GM12878 (cell line): ENCODE data around the gene SERPINE2. TPM values are rescaled to one million over a fixed set of nuclear protein-coding genes. Genes with fewer than 3 reads are reported as not detected.

Source experiments
- ATAC-seq: fragments of 200-7000 bp; cut with Tn5 transposase; 3 replicates; pipeline ENCODE4 v1.9.1; 2020; ENCODE audit warnings: mild to moderate bottlenecking, moderate library complexity
- BruUV-seq: library from RNA; stranded (reverse); fragments of 400-500 nt; replicated peaks from 2 replicates; lab custom pipeline; 2021; lab: Mats Ljungman, UMichigan
- CTCF ChIA-PET: fragments of 300-600 bp; sonication (Branson Sonifier 250); formaldehyde crosslinking; extraction: SDS; loops from one replicate; lab custom pipeline; 2021; ENCODE audit warnings: inconsistent platforms; lab: Yijun Ruan, JAX
- POLR2A ChIA-PET: fragments of 350-600 bp; formaldehyde crosslinking; extraction: SDS; loops from one replicate; lab custom pipeline; 2021; ENCODE audit warnings: inconsistent platforms; lab: Charles Lee
- RAD21 ChIA-PET: fragments of 300-600 bp; sonication (Branson Sonifier 250); formaldehyde crosslinking; loops from one replicate; lab custom pipeline; 2023; ENCODE audit warnings: antibody characterized with exemption; ENCODE audit not compliant: unreplicated experiment; lab: Charles Lee
- SMC1A ChIA-PET: fragments of 300-600 bp; sonication (Branson Sonifier 250); formaldehyde crosslinking; loops from one replicate; lab custom pipeline; 2023; ENCODE audit not compliant: unreplicated experiment, uncharacterized antibody; lab: Charles Lee
- DNase-seq: peaks from one replicate; pipeline ENCODE4 v3.0.0-alpha.2; 2011; ENCODE audit warnings: low read depth, low spot score
- FAIRE-seq: peaks from 3 replicates; lab custom pipeline; 2011; peaks lifted over from hg19 to GRCh38; lab: Jason Lieb, UNC
- H2AFZ ChIP-seq: 2 replicates; pipeline ENCODE4 v1.6.0; 2011; ENCODE audit warnings: low read depth, low read length, control low read depth; ENCODE audit not compliant: control insufficient read depth
- H3K27ac ChIP-seq: 2 replicates; pipeline ENCODE4 v1.5.1; 2011; ENCODE audit warnings: control low read depth; ENCODE audit not compliant: control insufficient read depth, insufficient read depth
- H3K27me3 ChIP-seq, 2 experiments: replicated peaks in 1 of 2; 2 replicates each; pipeline versions ENCODE4 v1.6.0 to v1.6.1; 2011; ENCODE audit warnings: low read length in 1 of 2; ENCODE audit not compliant: control insufficient read depth in 2 of 2, insufficient read depth in 2 of 2
- H3K36me3 ChIP-seq, 2 experiments: 2 replicates each; pipeline ENCODE4 v1.5.1; 2011; ENCODE audit warnings: low read length in 1 of 2; ENCODE audit not compliant: control insufficient read depth in 2 of 2, insufficient read depth in 2 of 2
- H3K4me1 ChIP-seq: 2 replicates; pipeline ENCODE4 v1.6.1; 2011; ENCODE audit warnings: mild to moderate bottlenecking, low read length, moderate library complexity, mixed read lengths; ENCODE audit not compliant: control insufficient read depth, insufficient read depth
- H3K4me2 ChIP-seq: 2 replicates; pipeline ENCODE4 v1.6.0; 2011; ENCODE audit warnings: control low read depth; ENCODE audit not compliant: control insufficient read depth, insufficient read depth
- H3K4me3 ChIP-seq: fragments of 200-600 bp; sonication (generic); 2 replicates; pipeline ENCODE4 v1.5.1; 2016
- H3K79me2 ChIP-seq: 2 replicates; pipeline ENCODE4 v1.6.0; 2011; ENCODE audit warnings: low read length; ENCODE audit not compliant: control insufficient read depth, insufficient read depth
- H3K9ac ChIP-seq: 2 replicates; pipeline ENCODE4 v1.8.0; 2011; ENCODE audit warnings: low read length, control low read depth, mixed read lengths; ENCODE audit not compliant: control insufficient read depth, insufficient read depth
- H3K9me3 ChIP-seq: replicated peaks from 3 replicates; pipeline ENCODE4 v1.5.1; 2011; ENCODE audit warnings: mild to moderate bottlenecking, low read length; ENCODE audit not compliant: control insufficient read depth, insufficient read depth
- H4K20me1 ChIP-seq: 2 replicates; pipeline ENCODE4 v1.6.0; 2011; ENCODE audit not compliant: control insufficient read depth, insufficient read depth
- ASH2L ChIP-seq: fragments of 300-600, 200-600 bp; sonication (generic); IDR thresholded peaks from 2 replicates; pipeline ENCODE4 v1.6.1; 2017; ENCODE audit warnings: low read depth, mild to moderate bottlenecking, borderline replicate concordance
- HCFC1 ChIP-seq: fragments of 150-350 bp; IDR thresholded peaks from 2 replicates; pipeline ENCODE4 v1.6.1; 2014; ENCODE audit warnings: low read length
- KAT2A ChIP-seq: conservative IDR thresholded peaks from 2 replicates; pipeline ENCODE4 v1.6.1; 2011; ENCODE audit warnings: low read depth, low read length; ENCODE audit not compliant: control insufficient read depth
- MEF2A ChIP-seq: IDR thresholded peaks from 2 replicates; pipeline ENCODE4 v1.6.1; 2011; ENCODE audit warnings: low read depth, mild to moderate bottlenecking, low read length, moderate library complexity; ENCODE audit not compliant: insufficient read depth
- NR2F1 ChIP-seq: fragments of 450-650 bp; conservative IDR thresholded peaks from 2 replicates; pipeline ENCODE4 v1.6.1; 2017; ENCODE audit warnings: mild to moderate bottlenecking
- PAX8 ChIP-seq: fragments of 450-650 bp; IDR thresholded peaks from 2 replicates; pipeline ENCODE4 v1.6.1; 2017; ENCODE audit warnings: mild to moderate bottlenecking, moderate library complexity
- POLR2A ChIP-seq: IDR thresholded peaks from 2 replicates; pipeline ENCODE4 v1.6.1; 2011; ENCODE audit warnings: low read depth, mild to moderate bottlenecking, low read length
- POLR2AphosphoS5 ChIP-seq: IDR thresholded peaks from 2 replicates; pipeline ENCODE4 v1.6.1; 2011; ENCODE audit warnings: mild to moderate bottlenecking, low read length, inconsistent platforms
- RELA ChIP-seq: fragments of 450-650 bp; IDR thresholded peaks from 2 replicates; pipeline ENCODE4 v1.8.0; 2014; ENCODE audit warnings: borderline replicate concordance; ENCODE audit not compliant: partially characterized antibody
- STAT1 ChIP-seq: fragments of 450-650 bp; conservative IDR thresholded peaks from 2 replicates; pipeline ENCODE4 v1.6.1; 2014; ENCODE audit warnings: antibody characterized with exemption, mild to moderate bottlenecking
- SUZ12 ChIP-seq: fragments of 200-600 bp; sonication (generic); IDR thresholded peaks from one replicate; pipeline ENCODE4 v1.6.1; 2018; ENCODE audit warnings: antibody characterized with exemption, mild to moderate bottlenecking; ENCODE audit not compliant: unreplicated experiment
- USF2 ChIP-seq: IDR thresholded peaks from 2 replicates; pipeline ENCODE4 v1.6.1; 2011; ENCODE audit warnings: low read depth, low read length, improper control_type of control experiment, borderline replicate concordance
- WGBS: methylation state at CpG from one replicate; pipeline ENCODE4 v1.1.6; 2016; ENCODE audit warnings: low lambda C conversion rate; ENCODE audit not compliant: insufficient replicate concordance, insufficient coverage; ENCODE audit errors: missing lambda C conversion rate; 5-methylcytosine and 5-hydroxymethylcytosine counted together
- in situ Hi-C: fragments of 300-500 bp; cut with MboI; formaldehyde crosslinking; loops from 9 replicates; pipeline ENCODE4 v1.14.3; 2018; ENCODE audit warnings: mixed read lengths
- intact Hi-C: fragments of 100-400 bp; cut with micrococcal nuclease; formaldehyde crosslinking; loops from one replicate; pipeline ENCODE4 v1.14.2; 2022; ENCODE audit not compliant: unreplicated experiment
- polyA plus RNA-seq, 11 experiments: library from polyadenylated mRNA; depleted of rRNA in 4 of 11; unstranded in 6 of 11; stranded (reverse) in 5 of 11; fragments of >200 nt; fragmentation: Nextera tagmentation in 4 of 11; fragmentation: Illumina TruSeq in 1 of 11; extraction: Ambion mirVana in 4 of 11; extraction: Trizol in 1 of 11; gene quantifications; 1 replicate in 1 of 11; 2 replicates in 10 of 11; pipeline versions ENCODE4 v1.2.1 to v1.2.3, GENCODE V29; 2011 to 2016; ENCODE audit warnings: inconsistent platforms in 2 of 11, missing spikeins in 2 of 11, low read depth in 1 of 11
- total RNA-seq, 4 experiments: library from RNA; depleted of rRNA in 3 of 4; stranded (reverse); fragments of >200 nt in 3 of 4; fragmentation: Illumina TruSeq in 1 of 4; extraction: Trizol in 1 of 4; gene quantifications; 2 replicates each; pipeline versions ENCODE4 v1.2.1 to v1.2.3, GENCODE V29; 2013 to 2021

SERPINE2 gene
- total and polyA plus RNA-seq, 10 of the 15 experiments (the other 5 are each of a cell fraction or from before 2014, with no cell fraction given): 0.18 to 1.7 (median 0.39) TPM

- intact Hi-C loops: no loop called here
- Histone ChIP-seq H3K9ac (no peak overlapping the region), H3K27me3 (no peaks in the 10 kb centered on the region; a peak in 1 of 4 replicates), H3K79me2 (no peaks in the 10 kb centered on the region), H4K20me1 (no peaks in the 10 kb centered on the region), H3K27ac (no peak overlapping the region), H3K9me3 (no peaks in the 10 kb centered on the region), H3K4me2 (no peak overlapping the region), H2AFZ (no peak overlapping the region), H3K36me3 (no peaks in the 10 kb centered on the region), H3K4me1 (no peaks in the 10 kb centered on the region), H3K4me3 (no peak overlapping the region)
- POLR2A ChIA-PET: no interaction called here
- BruUV-seq: no TSS peak
- DNase-seq: no peak
- ATAC-seq: no peak
- CTCF ChIA-PET: interaction anchor here (1.4 to 2.3 kb wide), 2 partner anchors 8 to 67 kb away, joined by 4 to 14 read pairs; no protein-coding TSS in a partner anchor
- SMC1A ChIA-PET: no interaction called here
- TF ChIP-seq ASH2L: no peak
- no peak for TF ChIP-seq HCFC1
- no peak for TF ChIP-seq PAX8
- no peak for TF ChIP-seq USF2
- no peak for TF ChIP-seq NR2F1
- TF ChIP-seq KAT2A: no peak
- in situ Hi-C loops: no loop called here
- RAD21 ChIA-PET: no interaction called here
- WGBS: 18% methylated on average over 2 of the region's 2 CpGs
- no peak for FAIRE-seq
These were observed 21.8 kb upstream of the SERPINE2 start for GRCh38 chr2:224060783-224061482.

- CTCF ChIA-PET: interaction anchor here (1.3 kb wide), 1 partner anchor 11 kb away, joined by 3 read pairs; no protein-coding TSS in a partner anchor
- Histone ChIP-seq H3K79me2 (no peaks in the 10 kb centered on the region), H3K9me3 (no peaks in the 10 kb centered on the region), H3K4me3 (no peak overlapping the region), H2AFZ (no peak overlapping the region), H4K20me1 (no peaks in the 10 kb centered on the region), H3K4me2 (no peak overlapping the region), H3K27ac (no peak overlapping the region), H3K27me3 (peaks cover 0 to 2% of the 10 kb centered on the region in 2 experiments; a peak in 2 of 4 replicates), H3K4me1 (no peaks in the 10 kb centered on the region), H3K36me3 (no peaks in the 10 kb centered on the region), H3K9ac (no peak overlapping the region)
- no peak for ATAC-seq
- SMC1A ChIA-PET: interaction anchor here (0.6 kb wide), 1 partner anchor 23 kb away, joined by 4 read pairs; no protein-coding TSS in a partner anchor
- no peak for FAIRE-seq
- 0% methylated on average over 1 of the region's 1 CpG for WGBS
- DNase-seq: no peak
- POLR2A ChIA-PET: no interaction called here
- in situ Hi-C loops: no loop called here
- BruUV-seq: no TSS peak
- RAD21 ChIA-PET: no interaction called here
- intact Hi-C loops: no loop called here
- no peak for TF ChIP-seq RELA
- no peak for TF ChIP-seq POLR2A
- no peak for TF ChIP-seq MEF2A
- TF ChIP-seq STAT1: no peak
- TF ChIP-seq SUZ12: no peak
- no peak for TF ChIP-seq POLR2AphosphoS5
These were observed 20.1 kb upstream of the SERPINE2 start for GRCh38 chr2:224059178-224059577.
